Epithelial cell of esophagus (primary cell): Measurements from ENCODE around the gene TM7SF2.
"Not testable (repeated sequence)": the region's sequence is repeated elsewhere in the genome, so short reads cannot be mapped to it uniquely, and the experiment has no call there.

Source experiments
- DNase-seq: peaks from one replicate; pipeline ENCODE4 v3.0.0; 2010; ENCODE audit warnings: low read depth
- H3K4me3 ChIP-seq: 2 replicates; pipeline ENCODE4 v1.5.1; 2011; ENCODE audit warnings: mild to moderate bottlenecking, low read length, control low read depth
- TF ChIP-seq, protein P1 (sequence below): IDR thresholded peaks from 2 replicates; pipeline ENCODE4 v1.5.1; 2011; ENCODE audit warnings: low read depth, mild to moderate bottlenecking, low read length, control low read depth, inconsistent platforms; ENCODE audit not compliant: insufficient read depth; ENCODE audit errors: missing control alignments

TM7SF2 gene

DNA sequence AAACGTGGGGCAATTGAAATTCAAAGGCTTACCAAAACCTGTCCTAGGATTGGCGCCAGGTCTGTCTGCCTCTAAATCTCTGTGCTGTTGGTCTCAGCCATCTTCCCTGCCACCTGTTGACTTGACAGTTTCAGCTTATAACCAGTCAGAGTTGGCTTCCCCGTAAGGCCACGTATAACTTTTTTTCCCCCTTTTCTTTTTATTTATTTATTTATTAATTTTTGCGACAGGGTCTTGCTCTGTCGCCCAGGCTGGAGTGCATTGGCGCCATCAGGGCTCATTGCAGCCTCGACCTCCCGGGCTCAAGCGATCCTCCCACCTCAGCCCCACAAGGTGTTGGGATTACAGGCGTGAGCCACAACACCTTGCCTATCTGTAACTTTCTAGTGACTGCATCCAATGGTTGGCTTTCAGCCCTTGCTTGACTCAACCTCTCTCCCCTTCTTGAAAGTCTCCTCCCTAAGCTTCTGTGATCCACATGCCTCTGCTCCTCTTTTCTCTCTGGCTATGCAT lies 24.0 kb downstream of the TM7SF2 start:
- no peak for DNase-seq
- TF ChIP-seq, protein P1, sequence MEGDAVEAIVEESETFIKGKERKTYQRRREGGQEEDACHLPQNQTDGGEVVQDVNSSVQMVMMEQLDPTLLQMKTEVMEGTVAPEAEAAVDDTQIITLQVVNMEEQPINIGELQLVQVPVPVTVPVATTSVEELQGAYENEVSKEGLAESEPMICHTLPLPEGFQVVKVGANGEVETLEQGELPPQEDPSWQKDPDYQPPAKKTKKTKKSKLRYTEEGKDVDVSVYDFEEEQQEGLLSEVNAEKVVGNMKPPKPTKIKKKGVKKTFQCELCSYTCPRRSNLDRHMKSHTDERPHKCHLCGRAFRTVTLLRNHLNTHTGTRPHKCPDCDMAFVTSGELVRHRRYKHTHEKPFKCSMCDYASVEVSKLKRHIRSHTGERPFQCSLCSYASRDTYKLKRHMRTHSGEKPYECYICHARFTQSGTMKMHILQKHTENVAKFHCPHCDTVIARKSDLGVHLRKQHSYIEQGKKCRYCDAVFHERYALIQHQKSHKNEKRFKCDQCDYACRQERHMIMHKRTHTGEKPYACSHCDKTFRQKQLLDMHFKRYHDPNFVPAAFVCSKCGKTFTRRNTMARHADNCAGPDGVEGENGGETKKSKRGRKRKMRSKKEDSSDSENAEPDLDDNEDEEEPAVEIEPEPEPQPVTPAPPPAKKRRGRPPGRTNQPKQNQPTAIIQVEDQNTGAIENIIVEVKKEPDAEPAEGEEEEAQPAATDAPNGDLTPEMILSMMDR, result no peak
- H3K4me3 ChIP-seq, result peak overlapping the region; percentile 60

DNA sequence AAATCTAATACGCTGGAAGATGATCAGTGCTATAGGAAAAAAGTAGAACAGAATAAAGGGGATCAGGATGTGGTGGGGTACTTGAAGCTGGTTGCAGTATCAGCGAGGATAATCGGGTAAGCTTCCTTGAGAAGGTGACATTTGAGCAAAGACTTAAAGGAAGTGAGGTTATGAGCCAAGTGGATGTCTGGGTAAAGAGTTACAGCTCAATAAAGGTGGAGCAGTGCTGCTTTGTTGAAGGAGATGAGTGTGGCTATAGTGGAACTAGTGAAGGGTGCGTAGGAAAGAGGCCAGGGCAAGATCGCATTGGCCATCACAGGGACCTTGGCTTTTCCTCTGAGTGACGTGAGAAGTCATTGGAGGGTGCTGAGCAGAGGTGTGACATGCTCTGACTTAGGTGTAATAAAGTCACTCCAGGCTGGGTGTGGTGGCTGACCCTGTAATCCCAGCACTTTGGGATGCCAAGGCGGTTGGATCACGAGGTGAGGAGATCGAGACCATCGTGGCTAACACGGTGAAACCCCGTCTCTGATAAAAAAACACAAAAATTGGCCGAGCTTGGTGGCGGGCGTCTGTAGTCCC lies 24.9 kb downstream of the TM7SF2 start:
- DNase-seq, result no peak
- TF ChIP-seq, protein P1, result no peak
- H3K4me3 ChIP-seq, result no peak overlapping the region

DNA sequence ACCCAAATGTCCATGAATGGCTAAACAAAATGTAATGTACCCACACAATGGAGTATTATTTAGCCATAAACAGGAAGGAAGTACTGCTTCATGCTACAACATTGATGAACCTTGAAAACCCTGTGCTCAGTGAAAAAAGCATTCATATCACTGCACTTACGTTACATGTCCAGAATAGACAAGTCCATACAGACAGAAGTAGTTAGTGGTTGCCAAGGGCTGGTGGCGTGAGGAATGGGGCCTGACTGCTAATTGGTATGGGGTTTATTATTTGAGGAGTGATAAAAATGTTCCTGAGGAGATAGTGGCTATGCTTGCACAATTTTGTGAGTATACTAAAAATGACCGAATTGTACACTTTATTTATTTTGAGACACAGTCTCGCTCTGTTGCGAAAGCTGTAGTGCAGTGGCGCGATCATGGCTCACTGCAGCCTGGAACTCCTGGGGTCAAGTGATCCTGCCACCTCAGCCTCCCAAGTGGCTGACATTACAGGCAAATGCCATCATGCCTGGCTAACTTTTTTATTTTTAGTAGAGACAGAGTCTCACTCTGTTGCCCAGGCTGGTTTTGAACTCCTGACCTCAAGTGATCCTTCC lies 30.3 kb downstream of the TM7SF2 start:
- TF ChIP-seq, protein P1, result no peak
- no peak for DNase-seq
- H3K4me3 ChIP-seq, result no peak overlapping the region

DNA sequence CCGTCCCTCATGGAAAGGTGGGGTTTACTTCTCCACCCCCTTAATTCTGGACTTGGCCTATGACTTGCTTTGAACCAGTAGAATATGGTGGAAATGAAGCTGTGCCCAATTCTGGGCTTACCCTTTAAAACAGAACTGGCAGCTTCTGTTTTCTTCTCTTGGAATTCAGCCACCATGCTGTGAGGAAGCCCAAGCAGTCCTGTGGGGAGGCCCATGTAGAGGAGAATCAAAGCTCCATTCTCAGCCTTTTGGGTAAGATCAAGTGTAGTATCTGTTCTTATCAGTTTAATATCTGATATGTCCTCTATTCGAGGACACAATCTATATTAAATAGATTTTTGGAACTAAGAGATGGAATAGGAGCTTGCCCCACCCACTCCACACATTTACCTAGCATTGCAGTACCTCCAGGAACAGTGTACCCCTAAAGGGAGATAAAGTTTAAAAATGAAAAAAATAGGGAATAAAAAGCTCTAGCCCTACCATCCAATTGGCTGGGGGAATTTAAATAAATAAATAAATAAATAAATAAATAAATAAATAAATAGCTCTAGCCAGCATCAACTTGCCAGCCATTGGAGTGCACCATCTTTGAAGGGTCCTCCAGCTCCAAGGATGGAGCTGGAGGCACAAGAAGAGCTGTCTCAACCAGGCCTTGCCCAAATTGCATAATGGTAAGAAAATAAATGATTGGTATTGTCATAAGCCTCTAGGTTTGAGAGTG lies 35.8 kb downstream of the TM7SF2 start:
- no peak overlapping the region for H3K4me3 ChIP-seq
- TF ChIP-seq, protein P1, result no peak

DNA sequence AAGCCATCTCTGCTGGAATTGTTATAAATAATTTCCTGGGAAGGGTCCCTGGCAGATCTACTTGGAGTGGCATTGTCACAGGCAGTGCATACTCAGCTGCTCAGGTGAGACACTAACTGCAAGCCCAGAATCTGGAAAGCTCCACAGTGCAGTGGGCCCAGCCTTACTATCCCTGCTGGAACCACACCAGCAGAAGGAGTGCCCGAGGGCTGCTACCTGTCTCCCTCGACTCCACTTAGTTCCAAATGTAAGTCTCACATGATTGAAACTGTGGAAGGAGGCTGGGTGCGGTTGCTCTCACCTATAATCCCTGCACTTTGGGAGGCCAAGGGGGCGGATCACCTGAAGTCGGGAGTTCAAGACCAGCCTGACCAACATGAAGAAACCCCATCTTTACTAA lies 37.0 kb downstream of the TM7SF2 start:
- TF ChIP-seq, protein P1, result no peak
- no peak overlapping the region for H3K4me3 ChIP-seq
- DNase-seq, result no peak

More for the DNA sequence above, 35.8 kb downstream of the TM7SF2 start:
- DNase-seq, result no peak

DNA sequence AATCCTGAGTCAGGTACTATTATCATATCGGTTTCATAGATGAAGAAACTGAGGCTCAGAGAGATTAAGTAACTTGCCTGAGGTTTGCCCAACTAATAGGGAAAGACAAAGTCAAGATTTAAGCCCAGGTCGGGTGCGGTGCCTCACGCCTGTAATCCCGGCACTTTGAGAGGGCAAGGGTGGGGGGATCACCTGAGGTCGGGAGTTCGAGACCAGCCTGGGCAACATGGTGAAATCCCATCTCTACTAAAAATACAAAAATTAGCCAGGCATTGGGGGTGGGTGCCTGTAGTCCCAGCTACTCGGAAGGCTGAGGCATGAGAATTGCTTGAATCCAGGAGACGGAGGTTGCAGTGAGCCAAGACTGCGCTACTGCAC lies 38.4 kb downstream of the TM7SF2 start:
- DNase-seq, H3K4me3 ChIP-seq: not testable (repeated sequence)

DNA sequence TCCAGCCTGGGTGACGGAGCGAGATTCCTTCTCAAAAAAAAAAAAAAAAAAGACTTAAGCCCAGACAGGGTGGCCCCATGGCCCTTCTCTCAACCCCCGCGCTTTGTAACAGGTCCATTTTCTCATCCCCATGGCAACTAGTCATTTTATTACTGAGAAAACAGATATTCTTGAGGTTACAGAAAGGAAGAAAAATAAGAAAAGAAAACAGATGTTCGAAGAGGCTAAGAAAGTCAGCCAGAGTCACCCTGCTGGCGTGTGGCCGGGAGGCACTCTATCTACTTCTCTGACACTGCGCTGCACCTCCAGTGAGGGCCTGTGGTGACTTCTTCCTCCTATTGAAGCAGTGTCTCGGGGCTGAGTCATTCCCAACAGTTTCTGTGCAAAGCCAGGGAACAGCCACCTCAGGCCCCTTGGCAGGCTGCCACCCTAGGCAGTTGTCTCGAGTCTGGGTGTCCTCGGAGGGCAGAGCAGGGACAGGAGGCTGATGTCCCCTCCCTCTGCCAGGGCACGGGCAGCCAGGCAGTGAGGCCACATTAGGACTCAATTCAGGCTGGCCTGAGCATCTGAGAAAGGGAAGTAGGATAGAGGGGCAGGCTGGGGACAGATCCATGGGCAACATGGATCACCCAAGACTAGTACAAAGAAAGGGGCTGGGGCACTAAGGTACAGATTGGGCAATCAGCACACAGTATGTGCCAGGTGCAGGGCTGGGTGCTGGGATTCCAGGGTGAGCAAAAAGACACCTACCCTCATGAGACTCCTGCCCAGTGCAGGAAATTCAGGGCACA lies 39.0 kb downstream of the TM7SF2 start:
- peak overlapping the region; percentile 24 for H3K4me3 ChIP-seq
- peak; percentile 91 for DNase-seq
- TF ChIP-seq, protein P1, result peak; percentile 14
